Measurements from ENCODE around the gene ACE. TPM values are rescaled to one million over a fixed set of nuclear protein-coding genes. Genes with fewer than 3 reads are reported as not detected.

Gene ACE
- total RNA-seq, 2 experiments from 2014 or later, result 0.51 to 0.80 TPM

GRCh38 chr17:63497708-63498483 is 21.0 kb downstream of the ACE start:
- ChIA-PET POLR2A (no interaction called here), CTCF (interaction anchor here (0.7 kb wide), 1 partner anchor 15 kb away, joined by 3 read pairs; no protein-coding TSS in a partner anchor)

GRCh38 chr17:63498626-63499195 is 21.9 kb downstream of the ACE start:
- POLR2A ChIA-PET, result no interaction called here
- CTCF ChIA-PET, result interaction anchor here (0.7 to 1.0 kb wide), 2 partner anchors 16 to 113 kb away, joined by 3 read pairs; no protein-coding TSS in a partner anchor

- POLR2A ChIA-PET, result no interaction called here
- CTCF ChIA-PET, result interaction anchor here (0.6 kb wide), 1 partner anchor 7 kb away, joined by 3 read pairs; no protein-coding TSS in a partner anchor
Measured at GRCh38 chr17:63500543-63501390, 23.9 kb downstream of the ACE start.

GRCh38 chr17:63503341-63503705 is 26.5 kb downstream of the ACE start:
- POLR2A ChIA-PET, result no interaction called here
- CTCF ChIA-PET, result interaction anchor here (1.2 kb wide), 1 partner anchor 24 kb away, joined by 3 read pairs; no protein-coding TSS in a partner anchor

- ChIA-PET POLR2A (no interaction called here), CTCF (interaction anchor here (1.0 to 1.2 kb wide), 2 partner anchors 25 to 61 kb away, joined by 3 read pairs; no protein-coding TSS in a partner anchor)
Measured at GRCh38 chr17:63504261-63504660, 27.4 kb downstream of the ACE start.

- ChIA-PET CTCF (interaction anchor here (1.0 kb wide), 1 partner anchor 60 kb away, joined by 3 read pairs; no protein-coding TSS in a partner anchor), POLR2A (no interaction called here)
Measured at GRCh38 chr17:63505341-63505740, 28.5 kb downstream of the ACE start.

GRCh38 chr17:63506627-63507026 is 29.8 kb downstream of the ACE start:
- POLR2A ChIA-PET, result no interaction called here
- CTCF ChIA-PET, result no interaction called here

GRCh38 chr17:63511331-63511730 is 34.5 kb downstream of the ACE start:
- POLR2A ChIA-PET, result no interaction called here
- CTCF ChIA-PET, result no interaction called here

- ChIA-PET POLR2A (no interaction called here), CTCF (no interaction called here)
Measured at GRCh38 chr17:63512388-63512787, 35.5 kb downstream of the ACE start.

GRCh38 chr17:63512896-63513644 is 36.2 kb downstream of the ACE start:
- CTCF ChIA-PET, result interaction anchor here (1.5 to 2.7 kb wide), 2 partner anchors 25 to 35 kb away, joined by 4 to 7 read pairs; no protein-coding TSS in a partner anchor
- POLR2A ChIA-PET, result no interaction called here

GRCh38 chr17:63514477-63514876 is 37.6 kb downstream of the ACE start:
- CTCF ChIA-PET, result interaction anchor here (1.3 to 2.7 kb wide), 3 partner anchors 27 to 99 kb away, joined by 3 to 7 read pairs (median 4); no protein-coding TSS in a partner anchor
- POLR2A ChIA-PET, result no interaction called here

GRCh38 chr17:63514974-63515373 is 38.1 kb downstream of the ACE start:
- POLR2A ChIA-PET, result no interaction called here
- CTCF ChIA-PET, result interaction anchor here (1.3 to 2.7 kb wide), 3 partner anchors 27 to 98 kb away, joined by 3 to 7 read pairs (median 4); no protein-coding TSS in a partner anchor

GRCh38 chr17:63515426-63515825 is 38.6 kb downstream of the ACE start:
- POLR2A ChIA-PET, result no interaction called here
- CTCF ChIA-PET, result interaction anchor here (1.3 to 2.7 kb wide), 2 partner anchors 37 to 98 kb away, joined by 3 to 7 read pairs; no protein-coding TSS in a partner anchor

GRCh38 chr17:63516910-63517824 is 40.3 kb downstream of the ACE start:
- CTCF ChIA-PET, result no interaction called here
- POLR2A ChIA-PET, result no interaction called here

- CTCF ChIA-PET, result no interaction called here
- POLR2A ChIA-PET, result no interaction called here
Measured at GRCh38 chr17:63517825-63518534, 41.1 kb downstream of the ACE start.

- ChIA-PET CTCF (no interaction called here), POLR2A (interaction anchor here (0.8 kb wide), 1 partner anchor 27 kb away, joined by 3 read pairs; no protein-coding TSS in a partner anchor)
Measured at GRCh38 chr17:63519116-63519881, 42.4 kb downstream of the ACE start.
